Nephron (organoid): Measurements from ENCODE around the gene TSPAN2.

Experiments used
- H3K27ac Mint-ChIP-seq, 3 experiments: 2 replicates each; pipeline ENCODE4 v1.8.0; 2020; ENCODE audit warnings: mixed read lengths in 3 of 3, mild to moderate bottlenecking in 2 of 3, moderate library complexity in 1 of 3
- H3K27me3 Mint-ChIP-seq: 2 replicates; pipeline ENCODE4 v1.8.0; 2021; ENCODE audit warnings: low read depth, mild to moderate bottlenecking, moderate library complexity, mixed read lengths
- H3K36me3 Mint-ChIP-seq: 2 replicates; pipeline ENCODE4 v1.8.0; 2020; ENCODE audit warnings: low read depth, mixed read lengths
- H3K4me1 Mint-ChIP-seq: 2 replicates; pipeline ENCODE4 v1.8.0; 2020; ENCODE audit warnings: mixed read lengths
- H3K4me3 Mint-ChIP-seq, 3 experiments: 2 replicates each; pipeline ENCODE4 v1.8.0; 2020; ENCODE audit warnings: mild to moderate bottlenecking in 3 of 3, mixed read lengths in 3 of 3, moderate library complexity in 2 of 3
- H3K9me3 Mint-ChIP-seq: 2 replicates; pipeline ENCODE4 v1.8.0; 2020; ENCODE audit warnings: mixed read lengths
- TF ChIP-seq, protein P1 (sequence below), 3 experiments: fragments of 200-600 bp; sonication (generic); IDR thresholded peaks; one replicate each; pipeline ENCODE4 v1.5.0; 2021; ENCODE audit warnings: antibody characterized with exemption in 3 of 3; ENCODE audit not compliant: unreplicated experiment in 3 of 3

The TSPAN2 gene

DNA sequence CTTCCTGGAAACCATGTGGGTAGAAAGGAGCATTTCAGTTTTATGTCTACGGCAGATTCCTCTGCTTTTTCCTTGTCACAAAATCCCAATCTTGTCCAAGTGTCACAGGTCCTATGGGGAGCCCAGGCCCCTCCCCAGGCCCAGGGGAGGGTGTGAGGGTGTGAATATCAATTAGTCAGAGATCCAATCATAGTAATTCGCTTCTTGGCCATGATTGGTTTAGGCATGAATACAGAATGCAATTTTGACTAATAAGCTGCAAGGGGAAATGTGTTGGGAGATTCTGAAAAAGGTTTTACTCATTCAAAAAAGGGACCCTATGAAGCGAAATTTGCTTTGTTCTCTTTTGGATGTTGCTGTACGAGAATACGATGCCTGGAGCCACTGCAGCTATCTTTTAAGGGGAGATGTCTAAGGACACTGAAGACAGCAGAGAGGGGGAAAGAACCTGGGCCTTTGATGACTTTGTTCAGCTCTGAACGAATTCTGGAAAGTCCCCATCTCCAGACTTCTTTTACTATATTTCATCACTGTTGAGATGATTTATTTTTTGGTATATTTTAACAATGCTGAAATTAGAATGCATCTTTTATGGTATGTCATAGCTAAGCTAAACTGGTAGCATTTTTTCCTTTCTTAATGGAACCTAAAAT lies 18.2 kb downstream of the TSPAN2 start:
- TF ChIP-seq, protein P1, sequence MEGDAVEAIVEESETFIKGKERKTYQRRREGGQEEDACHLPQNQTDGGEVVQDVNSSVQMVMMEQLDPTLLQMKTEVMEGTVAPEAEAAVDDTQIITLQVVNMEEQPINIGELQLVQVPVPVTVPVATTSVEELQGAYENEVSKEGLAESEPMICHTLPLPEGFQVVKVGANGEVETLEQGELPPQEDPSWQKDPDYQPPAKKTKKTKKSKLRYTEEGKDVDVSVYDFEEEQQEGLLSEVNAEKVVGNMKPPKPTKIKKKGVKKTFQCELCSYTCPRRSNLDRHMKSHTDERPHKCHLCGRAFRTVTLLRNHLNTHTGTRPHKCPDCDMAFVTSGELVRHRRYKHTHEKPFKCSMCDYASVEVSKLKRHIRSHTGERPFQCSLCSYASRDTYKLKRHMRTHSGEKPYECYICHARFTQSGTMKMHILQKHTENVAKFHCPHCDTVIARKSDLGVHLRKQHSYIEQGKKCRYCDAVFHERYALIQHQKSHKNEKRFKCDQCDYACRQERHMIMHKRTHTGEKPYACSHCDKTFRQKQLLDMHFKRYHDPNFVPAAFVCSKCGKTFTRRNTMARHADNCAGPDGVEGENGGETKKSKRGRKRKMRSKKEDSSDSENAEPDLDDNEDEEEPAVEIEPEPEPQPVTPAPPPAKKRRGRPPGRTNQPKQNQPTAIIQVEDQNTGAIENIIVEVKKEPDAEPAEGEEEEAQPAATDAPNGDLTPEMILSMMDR (IDR thresholded peaks at IDR 0.05; ENCODE audit: unreplicated experiment in 3 of 3), result no peak
- Mint-ChIP-seq H3K27ac (peak overlapping the region in 1 of 3 experiments; percentile 26), H3K9me3 (no peaks in the 10 kb centered on the region), H3K4me3 (no peak overlapping the region), H3K27me3 (peaks cover 6% of the 10 kb centered on the region), H3K4me1 (peaks cover 45% of the 10 kb centered on the region), H3K36me3 (peaks cover 8% of the 10 kb centered on the region)

DNA sequence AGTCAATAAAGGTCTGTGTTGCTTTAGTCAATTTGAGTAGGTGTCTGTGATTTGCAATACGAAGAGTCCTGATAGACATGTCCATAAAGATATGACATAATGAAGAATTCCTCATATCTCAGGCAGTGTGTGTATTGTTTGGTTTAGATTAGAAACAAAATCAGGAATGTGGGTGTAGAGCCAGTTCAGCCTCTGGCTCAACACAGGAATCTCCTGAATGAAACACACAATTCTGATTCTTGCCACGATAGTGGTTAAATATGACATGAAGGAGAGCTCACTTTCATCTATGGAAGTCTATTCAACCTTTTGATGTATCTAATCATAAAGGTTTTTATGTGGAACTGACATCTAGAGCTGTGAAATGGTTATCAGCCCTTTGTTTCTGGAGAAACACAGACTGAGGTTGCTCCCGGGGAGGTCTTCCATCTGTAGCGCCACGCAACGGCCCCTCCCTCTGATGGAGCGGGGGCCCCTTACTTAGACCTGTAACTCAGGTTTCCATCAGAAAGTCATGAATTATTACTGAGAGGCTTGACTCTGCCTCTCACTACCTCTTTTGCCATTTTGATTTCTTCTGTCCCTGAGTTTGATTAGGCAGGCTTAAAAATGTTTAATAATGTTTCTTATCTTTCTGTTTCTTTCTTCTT lies 19.5 kb downstream of the TSPAN2 start:
- TF ChIP-seq, protein P1 (IDR thresholded peaks at IDR 0.05; ENCODE audit: unreplicated experiment in 3 of 3), result no peak
- Mint-ChIP-seq H3K9me3 (no peaks in the 10 kb centered on the region), H3K4me3 (no peak overlapping the region), H3K36me3 (peaks cover 9% of the 10 kb centered on the region), H3K4me1 (peaks cover 34% of the 10 kb centered on the region), H3K27ac (peak overlapping the region in 1 of 3 experiments; percentile 30), H3K27me3 (peaks cover 6% of the 10 kb centered on the region)

DNA sequence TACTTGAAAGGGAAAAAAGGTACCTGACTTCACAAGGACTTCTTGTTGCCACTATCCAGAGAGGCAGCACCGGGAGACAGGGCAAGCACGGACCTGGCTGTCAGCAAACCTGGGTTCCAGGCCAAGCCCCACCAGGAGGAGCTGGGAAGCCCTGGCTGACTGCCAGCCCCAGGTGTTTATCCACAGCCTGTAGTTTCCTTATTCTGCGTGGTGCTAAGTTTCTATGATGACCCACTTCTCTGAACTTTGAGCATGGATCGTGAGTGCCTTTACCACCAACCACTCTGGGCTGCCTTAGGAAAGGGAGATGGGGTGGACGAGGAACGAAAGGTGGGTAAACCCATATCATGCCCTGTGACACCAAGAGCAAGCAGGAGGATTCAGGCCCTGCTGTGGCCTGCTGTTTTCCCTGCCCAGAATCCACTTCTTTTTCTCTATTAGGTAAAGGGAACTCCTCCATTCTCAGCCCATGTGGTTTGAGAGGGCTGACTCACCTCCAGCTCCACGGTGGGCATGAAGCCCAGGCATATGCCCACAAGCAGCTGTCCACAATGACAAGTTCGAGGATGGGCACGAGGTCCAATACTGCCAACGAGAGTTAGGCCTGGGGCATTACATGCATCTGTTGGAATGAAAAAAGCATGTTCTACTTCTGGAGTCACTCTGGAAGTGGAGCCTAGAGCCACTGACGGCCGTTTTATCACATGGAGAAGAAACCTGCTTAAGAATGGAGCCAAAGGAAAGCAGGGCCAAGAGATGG lies 20.3 kb downstream of the TSPAN2 start:
- peaks cover 32% of the 10 kb centered on the region for H3K4me1 Mint-ChIP-seq
- TF ChIP-seq, protein P1 (IDR thresholded peaks at IDR 0.05; ENCODE audit: unreplicated experiment in 3 of 3), result no peak
- H3K36me3 Mint-ChIP-seq, result peaks cover 14% of the 10 kb centered on the region
- peaks cover 3% of the 10 kb centered on the region for H3K27me3 Mint-ChIP-seq
- H3K4me3 Mint-ChIP-seq, result no peak overlapping the region
- H3K9me3 Mint-ChIP-seq, result no peaks in the 10 kb centered on the region
- H3K27ac Mint-ChIP-seq, result no peak overlapping the region

DNA sequence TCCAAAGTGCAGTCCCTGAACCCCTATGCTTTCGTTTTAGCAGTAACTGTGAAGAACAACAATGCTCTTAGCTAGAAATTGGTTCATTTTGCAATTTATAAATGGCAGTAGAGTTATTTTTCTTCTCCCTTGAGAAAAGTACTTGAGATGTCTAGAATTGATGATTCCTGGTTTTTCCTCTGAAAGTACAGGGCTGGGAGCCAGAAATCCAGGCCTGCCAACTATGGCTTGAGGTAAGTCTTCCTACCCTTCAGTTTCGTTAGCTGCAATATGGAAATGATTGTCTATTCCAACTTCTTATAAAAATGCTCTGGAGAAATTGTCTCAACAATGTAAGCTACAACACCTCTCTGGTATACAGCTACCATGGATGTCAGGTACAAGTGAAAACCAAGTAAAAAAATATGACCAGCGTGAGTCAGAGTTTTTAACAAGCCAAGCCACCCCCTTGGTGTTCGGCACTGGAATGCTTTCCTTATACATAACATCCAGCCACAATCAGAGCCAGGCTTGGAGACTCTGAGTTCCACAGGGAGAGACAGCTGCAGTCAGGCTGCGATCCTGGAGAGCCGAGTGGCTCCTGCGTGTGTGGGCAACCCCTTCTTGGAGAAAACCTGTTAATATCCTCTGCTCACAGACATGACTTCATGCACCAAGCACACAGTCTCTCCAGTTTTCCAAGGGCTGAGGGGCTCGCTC lies 22.0 kb downstream of the TSPAN2 start:
- Mint-ChIP-seq H3K27ac (peak overlapping the region in 2 of 3 experiments; percentile 33 to 45), H3K4me1 (peaks cover 28% of the 10 kb centered on the region), H3K27me3 (peaks cover 5% of the 10 kb centered on the region), H3K4me3 (no peak overlapping the region), H3K36me3 (peaks cover 16% of the 10 kb centered on the region), H3K9me3 (no peaks in the 10 kb centered on the region)
- TF ChIP-seq, protein P1 (IDR thresholded peaks at IDR 0.05; ENCODE audit: unreplicated experiment in 3 of 3), result no peak

DNA sequence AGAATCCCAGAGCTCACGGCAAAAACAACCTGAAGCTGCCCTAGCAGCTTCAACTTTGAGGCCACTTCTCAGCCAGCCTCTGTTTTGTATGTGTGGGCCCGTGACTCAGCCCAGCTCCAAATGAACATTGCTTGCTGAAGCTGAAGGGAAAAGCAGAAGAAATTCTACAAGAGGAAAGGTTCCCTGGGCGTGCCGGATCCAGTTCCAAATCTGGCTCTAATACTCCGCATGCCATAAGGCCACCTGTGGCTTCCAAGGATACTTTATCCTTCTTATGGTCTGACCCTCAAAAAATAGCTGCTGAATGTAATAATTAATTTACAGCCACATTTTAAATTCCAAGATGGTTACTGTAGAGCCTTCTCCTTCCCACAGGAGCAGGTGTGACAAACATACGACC lies 24.3 kb downstream of the TSPAN2 start:
- Mint-ChIP-seq H3K27me3 (peaks cover 5% of the 10 kb centered on the region), H3K4me1 (peaks cover 24% of the 10 kb centered on the region), H3K36me3 (peaks cover 16% of the 10 kb centered on the region), H3K9me3 (no peaks in the 10 kb centered on the region), H3K4me3 (no peak overlapping the region), H3K27ac (no peak overlapping the region)
- TF ChIP-seq, protein P1 (IDR thresholded peaks at IDR 0.05; ENCODE audit: unreplicated experiment in 3 of 3), result no peak
